BE2C (cell line): Measurements from ENCODE around the gene RESF1.

ENCODE experiments used
- DNase-seq: peaks from one replicate; pipeline ENCODE4 v3.0.0-alpha.2; 2020
- H3K27me3 ChIP-seq: fragments of 250-450 bp; sonication (Bioruptor Pico); 2 replicates; pipeline ENCODE4 v1.5.1; 2020; ENCODE audit warnings: mild to moderate bottlenecking
- H3K36me3 ChIP-seq: fragments of 250-450 bp; sonication (Bioruptor Pico); 2 replicates; pipeline ENCODE4 v1.5.1; 2020; ENCODE audit warnings: mild to moderate bottlenecking
- H3K4me1 ChIP-seq: fragments of 250-450 bp; sonication (Bioruptor Pico); 2 replicates; pipeline ENCODE4 v1.5.1; 2020
- H3K4me3 ChIP-seq: 2 replicates; pipeline ENCODE4 v1.5.1; 2011; ENCODE audit warnings: low read depth, low read length
- H3K9me3 ChIP-seq: fragments of 250-450 bp; sonication (Bioruptor Pico); 2 replicates; pipeline ENCODE4 v1.5.1; 2020
- TF ChIP-seq, protein P1 (sequence below): IDR thresholded peaks from 2 replicates; pipeline ENCODE4 v1.5.1; 2012; ENCODE audit warnings: mild to moderate bottlenecking, low read depth, low read length

The RESF1 gene

DNA sequence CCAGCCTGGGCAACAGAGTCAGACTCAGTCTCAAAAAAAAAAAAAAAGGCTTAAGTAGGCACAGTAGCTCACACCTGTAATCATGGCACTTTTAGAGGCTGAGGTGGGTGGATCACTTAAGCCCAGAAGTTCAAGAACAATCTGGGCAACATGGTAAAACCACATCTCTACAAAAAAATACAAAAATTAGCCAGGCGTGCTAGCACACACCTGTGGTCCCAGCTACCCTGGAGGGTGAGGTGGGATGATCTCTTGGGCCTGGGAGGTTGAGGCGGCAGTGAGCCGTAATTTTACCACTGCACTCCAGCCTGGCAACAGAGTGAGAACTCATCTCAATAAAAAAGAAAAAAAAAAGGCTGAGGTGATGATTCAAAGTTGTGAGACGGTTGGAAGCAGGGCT is 9.1 kb upstream of the RESF1 start:
- Histone ChIP-seq H3K4me3 (no peak overlapping the region), H3K27me3 (no peaks in the 10 kb centered on the region), H3K9me3 (no peaks in the 10 kb centered on the region), H3K4me1 (no peaks in the 10 kb centered on the region), H3K36me3 (no peaks in the 10 kb centered on the region)
- TF ChIP-seq, protein P1, sequence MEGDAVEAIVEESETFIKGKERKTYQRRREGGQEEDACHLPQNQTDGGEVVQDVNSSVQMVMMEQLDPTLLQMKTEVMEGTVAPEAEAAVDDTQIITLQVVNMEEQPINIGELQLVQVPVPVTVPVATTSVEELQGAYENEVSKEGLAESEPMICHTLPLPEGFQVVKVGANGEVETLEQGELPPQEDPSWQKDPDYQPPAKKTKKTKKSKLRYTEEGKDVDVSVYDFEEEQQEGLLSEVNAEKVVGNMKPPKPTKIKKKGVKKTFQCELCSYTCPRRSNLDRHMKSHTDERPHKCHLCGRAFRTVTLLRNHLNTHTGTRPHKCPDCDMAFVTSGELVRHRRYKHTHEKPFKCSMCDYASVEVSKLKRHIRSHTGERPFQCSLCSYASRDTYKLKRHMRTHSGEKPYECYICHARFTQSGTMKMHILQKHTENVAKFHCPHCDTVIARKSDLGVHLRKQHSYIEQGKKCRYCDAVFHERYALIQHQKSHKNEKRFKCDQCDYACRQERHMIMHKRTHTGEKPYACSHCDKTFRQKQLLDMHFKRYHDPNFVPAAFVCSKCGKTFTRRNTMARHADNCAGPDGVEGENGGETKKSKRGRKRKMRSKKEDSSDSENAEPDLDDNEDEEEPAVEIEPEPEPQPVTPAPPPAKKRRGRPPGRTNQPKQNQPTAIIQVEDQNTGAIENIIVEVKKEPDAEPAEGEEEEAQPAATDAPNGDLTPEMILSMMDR: no peak
- no peak for DNase-seq

DNA sequence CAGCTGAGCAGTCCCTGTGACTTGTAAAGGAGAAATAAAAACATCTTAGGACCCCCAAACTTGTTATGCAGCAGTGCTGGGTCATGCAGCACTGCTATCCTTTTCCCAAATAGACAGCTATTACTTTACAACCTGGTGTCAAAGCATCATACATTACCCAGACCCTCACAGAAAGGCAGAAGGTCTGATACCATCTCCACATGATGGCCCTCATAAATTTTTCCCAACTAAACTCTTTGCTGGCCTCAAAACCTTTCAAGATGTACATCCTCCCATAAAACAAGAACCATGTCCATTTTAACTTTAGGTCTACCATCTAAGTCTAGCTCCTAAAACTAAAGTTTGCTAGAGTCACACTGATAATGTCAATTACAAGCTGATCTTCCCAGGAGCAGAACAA is 8.7 kb upstream of the RESF1 start:
- TF ChIP-seq, protein P1: no peak
- Histone ChIP-seq H3K4me3 (no peak overlapping the region), H3K36me3 (no peaks in the 10 kb centered on the region), H3K9me3 (no peaks in the 10 kb centered on the region), H3K27me3 (no peaks in the 10 kb centered on the region), H3K4me1 (no peaks in the 10 kb centered on the region)
- DNase-seq: no peak

DNA sequence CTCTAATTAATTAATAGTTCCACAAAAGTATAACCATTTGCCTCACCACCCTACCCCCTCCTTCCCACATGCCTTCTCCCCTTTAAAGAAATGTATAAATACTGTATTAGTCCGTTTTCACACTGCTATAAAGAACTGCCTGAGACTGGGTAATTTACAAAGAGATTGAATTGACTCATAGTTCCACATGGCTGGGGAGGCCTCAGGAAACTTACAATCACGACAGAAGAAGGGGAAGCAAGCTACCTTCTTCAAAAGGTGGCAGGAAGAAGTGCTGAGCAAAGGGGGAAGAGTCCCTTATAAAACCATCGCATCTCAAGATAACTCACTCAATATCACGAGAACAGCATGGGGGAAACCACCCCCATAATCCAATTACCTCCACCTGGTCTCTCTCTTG is 8.2 kb upstream of the RESF1 start:
- Histone ChIP-seq H3K36me3 (no peaks in the 10 kb centered on the region), H3K4me1 (no peaks in the 10 kb centered on the region), H3K27me3 (no peaks in the 10 kb centered on the region), H3K9me3 (no peaks in the 10 kb centered on the region), H3K4me3 (no peak overlapping the region)
- no peak for DNase-seq
- TF ChIP-seq, protein P1: no peak

GRCh38 chr12:31951939-31952338 is 7.3 kb upstream of the RESF1 start:
- H3K4me3 ChIP-seq: no peak overlapping the region
- no peaks in the 10 kb centered on the region for H3K36me3 ChIP-seq
- TF ChIP-seq, protein P1: no peak
- H3K9me3 ChIP-seq: no peaks in the 10 kb centered on the region
- no peaks in the 10 kb centered on the region for H3K27me3 ChIP-seq
- DNase-seq: no peak
- H3K4me1 ChIP-seq: no peaks in the 10 kb centered on the region

DNA sequence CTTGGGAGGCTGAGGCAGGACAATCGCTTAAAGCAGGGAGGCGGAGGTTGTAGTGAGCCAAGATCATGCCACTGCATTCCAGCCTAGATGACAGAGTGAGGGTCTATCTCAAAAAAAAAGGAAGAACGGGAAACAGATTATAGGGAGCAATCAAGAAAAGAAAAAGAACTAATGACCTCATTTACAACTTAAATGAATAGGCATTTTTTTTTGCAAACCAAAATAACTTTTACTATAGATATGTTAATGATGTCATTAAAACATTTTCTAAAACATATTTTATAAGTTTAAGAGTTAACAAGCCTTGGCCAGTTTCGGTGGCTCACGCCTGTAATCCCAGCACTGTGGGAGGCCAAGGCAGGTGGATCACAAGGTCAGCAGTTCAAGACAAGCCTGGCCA is 6.8 kb upstream of the RESF1 start:
- no peaks in the 10 kb centered on the region for H3K27me3 ChIP-seq
- no peak for DNase-seq
- H3K4me1 ChIP-seq: no peaks in the 10 kb centered on the region
- H3K9me3 ChIP-seq: no peaks in the 10 kb centered on the region
- TF ChIP-seq, protein P1: no peak
- H3K36me3 ChIP-seq: no peaks in the 10 kb centered on the region
- H3K4me3 ChIP-seq: no peak overlapping the region

- no peak overlapping the region for H3K4me3 ChIP-seq
- H3K9me3 ChIP-seq: no peaks in the 10 kb centered on the region
- H3K4me1 ChIP-seq: no peaks in the 10 kb centered on the region
- no peak for DNase-seq
- no peaks in the 10 kb centered on the region for H3K27me3 ChIP-seq
- no peaks in the 10 kb centered on the region for H3K36me3 ChIP-seq
- TF ChIP-seq, protein P1: no peak
These were observed 4.0 kb upstream of the RESF1 start for GRCh38 chr12:31954925-31955858.
